ENCODE results near the gene PAPOLA. TPM values are rescaled to one million over a fixed set of nuclear protein-coding genes. Genes with fewer than 3 reads are reported as not detected.

Gene PAPOLA
- polyA plus RNA-seq, 2 of the 4 experiments (the other 2 are of a cell fraction) = 105 to 273 TPM

DNA sequence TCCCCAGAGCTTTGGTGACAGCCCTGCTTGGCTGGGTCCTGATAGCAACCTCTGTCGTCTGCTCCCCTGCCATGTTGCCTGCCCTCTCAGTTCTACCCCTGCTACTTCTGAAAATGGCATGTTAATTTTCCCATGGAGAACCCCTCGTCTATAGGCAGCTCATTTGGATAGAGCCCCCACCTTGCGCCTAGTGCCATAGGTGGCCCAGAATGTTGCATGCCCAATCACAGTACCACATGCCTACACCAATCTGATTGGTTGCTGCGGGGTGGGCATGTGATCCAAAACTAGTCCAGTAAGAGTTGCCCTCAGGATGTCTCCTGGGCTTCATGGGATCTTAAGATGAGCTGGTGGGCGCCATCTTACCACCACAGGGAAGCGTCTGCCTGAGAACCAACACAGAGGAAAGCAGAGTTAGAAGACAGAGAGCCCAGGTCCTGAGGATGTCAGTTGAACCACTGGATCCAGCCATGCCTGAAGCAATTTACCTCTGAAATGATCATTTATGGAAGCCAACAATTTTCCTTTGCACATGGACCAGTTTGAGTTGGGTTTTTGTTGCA, 85.7 kb downstream of the PAPOLA start:
- TF ChIP-seq MAZ (IDR thresholded peaks at IDR 0.05; ENCODE audit: borderline replicate concordance, low read depth, low read length) (no peak), FOXS1 (CRISPR knock-in tag; IDR thresholded peaks at IDR 0.05) (no peak), MYC (IDR thresholded peaks at IDR 0.05; ENCODE audit: borderline replicate concordance, low read length) (no peak), NR3C1 (IDR thresholded peaks at IDR 0.05) (no peak), MAFK (IDR thresholded peaks at IDR 0.05; ENCODE audit: partially characterized antibody) (no peak), CBX2 (IDR thresholded peaks at IDR 0.05; ENCODE audit: borderline replicate concordance, low read depth) (no peak), NPAS2 (CRISPR knock-in tag; IDR thresholded peaks at IDR 0.05; ENCODE audit: borderline replicate concordance) (no peak), ZNF302 (CRISPR knock-in tag; IDR thresholded peaks at IDR 0.05) (no peak), NFE2L2 (conservative IDR thresholded peaks at IDR 0.05; ENCODE audit: low read length) (no peak), REST (IDR thresholded peaks at IDR 0.05) (no peak), ELK1 (IDR thresholded peaks at IDR 0.05; ENCODE audit: low read depth, low read length) (no peak), ATOH8 (CRISPR knock-in tag; IDR thresholded peaks at IDR 0.05; ENCODE audit: low read depth) (no peak), RARB (CRISPR knock-in tag; IDR thresholded peaks at IDR 0.05) (no peak), ESRRA (IDR thresholded peaks at IDR 0.05; ENCODE audit: borderline replicate concordance, low read length) (no peak), RFX5 (IDR thresholded peaks at IDR 0.05) (no peak), HOXB13 (CRISPR knock-in tag; IDR thresholded peaks at IDR 0.05; ENCODE audit: low read depth) (no peak), RCOR1 (IDR thresholded peaks at IDR 0.05; ENCODE audit: low read depth, low read length) (no peak), KDM1A (IDR thresholded peaks at IDR 0.05; ENCODE audit: low read depth) (no peak)
- TF ChIP-seq, protein P1, sequence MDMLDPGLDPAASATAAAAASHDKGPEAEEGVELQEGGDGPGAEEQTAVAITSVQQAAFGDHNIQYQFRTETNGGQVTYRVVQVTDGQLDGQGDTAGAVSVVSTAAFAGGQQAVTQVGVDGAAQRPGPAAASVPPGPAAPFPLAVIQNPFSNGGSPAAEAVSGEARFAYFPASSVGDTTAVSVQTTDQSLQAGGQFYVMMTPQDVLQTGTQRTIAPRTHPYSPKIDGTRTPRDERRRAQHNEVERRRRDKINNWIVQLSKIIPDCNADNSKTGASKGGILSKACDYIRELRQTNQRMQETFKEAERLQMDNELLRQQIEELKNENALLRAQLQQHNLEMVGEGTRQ (IDR thresholded peaks at IDR 0.05) = no peak
- no peak for FAIRE-seq
- POLR2A ChIA-PET = no interaction called here
- H3K4me2 ChIP-seq = no peak overlapping the region
- H3K4me3 ChIP-seq = no peak overlapping the region
- ATAC-seq = no peak
- WGBS (ENCODE audit: missing lambda C conversion rate) = 66% methylated on average over 6 of the region's 6 CpGs
- H3K27ac ChIP-seq = no peak overlapping the region
- no peaks in the 10 kb centered on the region for H3K9me3 ChIP-seq
- CTCF ChIA-PET = interaction anchor here (2.5 kb wide), 1 partner anchor 8 kb away, joined by 8 read pairs; no protein-coding TSS in a partner anchor
- peaks cover 1% of the 10 kb centered on the region; the same call in 1 of the 3 replicates for H3K4me1 ChIP-seq
- DNase-seq (ENCODE audit: low read depth in 1 of 2, low spot score in 1 of 2) = no peak
